Measurements from ENCODE around the gene CCDC102B. TPM values are rescaled to one million over a fixed set of nuclear protein-coding genes. Genes with fewer than 3 reads are reported as not detected.
"Not testable (repeated sequence)": the region's sequence is repeated elsewhere in the genome, so short reads cannot be mapped to it uniquely, and the experiment has no call there.

Gene CCDC102B
- 4.9 TPM for total RNA-seq
- long read RNA-seq, partial matches to known transcripts, result 0 of 4 reads
- long read RNA-seq, other reads (novel, unspliced or antisense), result 4 of 4 reads

DNA sequence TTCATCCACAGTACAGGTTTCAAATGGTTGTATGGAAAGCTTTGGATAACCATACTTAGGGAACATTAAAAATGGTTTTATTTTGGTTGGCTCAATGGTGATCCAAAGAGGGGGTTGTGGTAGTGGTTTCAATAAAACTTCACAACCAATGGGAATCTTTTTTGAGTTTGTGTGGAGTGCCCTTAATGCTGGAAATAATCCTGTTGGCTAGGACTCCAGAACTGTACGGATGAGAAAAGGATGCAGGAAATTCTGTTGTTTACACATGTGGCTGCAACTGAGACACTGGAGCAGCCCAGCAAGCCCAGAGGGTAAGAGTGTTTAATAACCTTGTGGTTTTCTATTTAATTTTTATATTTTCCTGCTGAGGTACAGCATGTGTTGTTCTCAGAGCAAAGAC, at the start of gene CCDC102B:
Gene CCDC102B (plus strand): TSS at position 210 of the 400 bp plus-strand sequence. CDS start 38,684 bp downstream, outside the sequence.
- intact Hi-C loops (cut with micrococcal nuclease), result no loop called here
- DNase-seq (no peak), ATAC-seq (peak; percentile 82)

DNA sequence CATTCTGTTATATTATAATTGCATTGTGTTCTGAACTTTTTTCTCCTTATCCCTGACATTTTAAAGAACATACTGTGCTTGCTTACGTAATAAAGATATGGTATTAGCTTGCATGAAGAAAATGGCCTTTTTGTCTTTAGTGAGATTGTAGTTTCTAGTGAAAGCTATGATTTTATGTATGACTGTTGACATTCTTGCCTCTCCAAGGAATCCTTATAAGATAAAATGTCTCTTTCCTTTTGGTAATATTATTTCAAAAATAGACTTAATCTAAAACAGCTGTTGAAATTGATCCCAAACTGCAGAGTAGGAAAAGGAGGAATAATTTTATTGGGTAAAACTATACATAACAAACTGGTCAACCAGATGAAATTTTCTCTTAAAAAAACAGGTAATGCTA, 40.8 kb upstream of the CCDC102B start:
- intact Hi-C loops (cut with micrococcal nuclease), result no loop called here
- no peak for ATAC-seq
- DNase-seq, result no peak

DNA sequence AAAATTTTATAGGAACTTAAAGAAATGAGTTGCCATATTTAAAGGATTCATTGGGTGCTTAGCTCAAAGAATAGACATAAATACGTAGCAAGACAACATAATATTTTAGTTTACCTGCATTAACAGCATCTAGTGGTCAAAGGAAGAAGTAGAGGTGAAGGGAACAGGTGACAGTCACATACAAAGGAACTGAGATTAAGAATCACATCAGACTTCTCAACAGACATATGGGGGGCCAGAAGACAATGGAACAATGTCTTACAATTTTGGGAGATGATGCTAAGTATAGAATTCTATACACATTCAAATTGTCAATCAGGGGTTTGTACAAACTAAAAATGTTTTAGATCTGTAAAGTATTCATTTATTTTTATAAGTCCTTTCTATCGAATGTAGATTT, 38.6 kb upstream of the CCDC102B start:
- intact Hi-C loops (cut with micrococcal nuclease), result no loop called here
- ATAC-seq (no peak), DNase-seq (no peak)

DNA sequence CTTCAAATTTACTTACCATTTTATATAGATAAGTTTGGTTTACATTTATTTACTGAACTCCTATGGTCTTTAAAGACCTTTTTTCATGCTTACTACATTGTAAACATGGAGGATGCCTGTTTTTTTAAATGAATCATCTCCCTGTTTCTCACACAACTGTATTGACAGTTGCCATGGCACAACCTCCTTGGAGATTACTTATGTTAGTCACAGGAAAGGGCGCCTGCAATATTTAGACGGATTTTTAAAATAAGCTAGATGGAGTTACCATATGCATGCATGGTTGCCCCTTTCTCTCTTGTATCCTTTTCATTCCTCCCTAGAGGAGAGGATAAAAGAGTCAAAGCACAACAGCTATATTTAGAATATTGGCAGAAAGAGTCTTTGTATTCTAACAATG, 34.8 kb upstream of the CCDC102B start:
- DNase-seq (no peak), ATAC-seq (no peak)
- intact Hi-C loops (cut with micrococcal nuclease), result no loop called here

DNA sequence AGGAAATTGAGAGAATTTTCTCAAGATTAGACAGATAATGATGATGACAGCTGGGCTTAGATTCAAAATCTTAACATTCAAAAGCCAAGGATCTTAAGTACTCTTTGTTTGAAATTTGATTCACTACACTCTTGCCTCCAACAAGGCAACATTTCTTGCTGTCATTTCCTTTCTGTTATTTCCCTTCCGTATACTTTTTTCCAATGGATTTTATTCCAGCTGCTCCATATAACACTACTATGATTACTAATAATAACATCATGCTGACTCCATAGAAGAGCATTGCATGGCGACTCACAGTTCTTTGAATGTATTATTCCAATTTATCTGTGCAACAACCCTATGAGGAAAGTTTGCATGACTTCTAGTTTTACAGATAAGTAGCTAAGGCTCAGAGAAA, 33.9 kb upstream of the CCDC102B start:
- ATAC-seq (no peak), DNase-seq (no peak)
- intact Hi-C loops (cut with micrococcal nuclease), result no loop called here

DNA sequence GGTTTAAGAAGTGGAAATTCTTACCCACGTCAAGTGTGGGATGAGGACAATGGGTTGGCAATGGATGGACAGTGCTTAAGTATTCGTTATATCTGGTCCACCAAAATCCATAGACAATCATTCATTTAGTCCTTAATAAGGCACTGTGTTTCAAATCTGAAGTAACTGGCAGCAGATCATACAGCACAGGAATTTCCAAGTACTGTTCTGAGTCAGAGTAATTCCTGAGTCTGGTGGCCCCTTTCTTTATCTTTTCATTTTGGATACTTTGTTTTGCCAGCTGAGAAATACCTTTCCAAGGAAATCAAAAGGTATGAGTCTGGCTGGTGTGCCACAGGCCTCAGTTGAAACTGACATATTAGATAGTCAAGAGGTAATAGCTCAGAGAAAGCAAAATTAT, 31.4 kb upstream of the CCDC102B start:
- ATAC-seq (no peak), DNase-seq (no peak)
- intact Hi-C loops (cut with micrococcal nuclease), result no loop called here

DNA sequence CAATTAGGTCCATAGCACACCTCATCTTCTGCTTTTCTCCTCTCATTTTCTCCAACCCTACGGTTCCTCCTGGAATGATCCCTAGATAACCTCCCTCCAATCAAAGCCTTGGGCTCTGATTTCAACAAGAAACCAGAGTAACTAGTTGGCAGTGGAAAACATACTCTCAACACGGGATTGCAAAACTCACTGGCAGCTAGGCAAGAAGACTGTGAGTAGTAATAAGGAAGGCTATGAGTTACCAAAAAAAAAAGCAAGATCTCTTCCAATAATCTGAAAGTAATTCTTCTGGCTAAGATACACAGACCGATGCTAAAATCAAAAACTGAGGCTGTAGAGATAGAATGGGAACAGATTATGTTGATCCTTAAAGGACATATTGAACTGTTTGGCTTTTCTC, 28.4 kb upstream of the CCDC102B start:
- intact Hi-C loops (cut with micrococcal nuclease), result no loop called here
- DNase-seq, result peak; percentile 23

DNA sequence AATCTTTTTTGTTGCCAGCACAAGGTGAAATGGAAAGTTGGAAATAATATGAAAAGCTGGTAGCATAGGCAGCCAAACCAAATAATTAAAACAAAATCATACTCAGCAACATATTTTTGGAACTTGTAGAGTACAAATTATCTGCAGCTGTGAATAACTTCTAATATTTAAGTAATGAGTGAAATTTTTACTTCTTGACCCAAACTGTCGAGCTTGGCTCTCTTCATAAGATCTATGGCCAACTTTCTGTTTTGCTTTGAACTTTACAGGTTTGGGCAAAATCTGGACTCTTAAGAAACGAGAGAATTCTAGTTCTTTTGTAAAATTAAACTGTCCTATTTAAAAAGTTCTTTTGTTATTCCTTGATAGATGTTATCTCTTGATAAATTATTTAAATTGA, 25.6 kb upstream of the CCDC102B start:
- DNase-seq, result no peak
- intact Hi-C loops (cut with micrococcal nuclease), result no loop called here
- ATAC-seq, result peak; percentile 38

More for the DNA sequence above, 28.4 kb upstream of the CCDC102B start:
- ATAC-seq, result peak; percentile 86

DNA sequence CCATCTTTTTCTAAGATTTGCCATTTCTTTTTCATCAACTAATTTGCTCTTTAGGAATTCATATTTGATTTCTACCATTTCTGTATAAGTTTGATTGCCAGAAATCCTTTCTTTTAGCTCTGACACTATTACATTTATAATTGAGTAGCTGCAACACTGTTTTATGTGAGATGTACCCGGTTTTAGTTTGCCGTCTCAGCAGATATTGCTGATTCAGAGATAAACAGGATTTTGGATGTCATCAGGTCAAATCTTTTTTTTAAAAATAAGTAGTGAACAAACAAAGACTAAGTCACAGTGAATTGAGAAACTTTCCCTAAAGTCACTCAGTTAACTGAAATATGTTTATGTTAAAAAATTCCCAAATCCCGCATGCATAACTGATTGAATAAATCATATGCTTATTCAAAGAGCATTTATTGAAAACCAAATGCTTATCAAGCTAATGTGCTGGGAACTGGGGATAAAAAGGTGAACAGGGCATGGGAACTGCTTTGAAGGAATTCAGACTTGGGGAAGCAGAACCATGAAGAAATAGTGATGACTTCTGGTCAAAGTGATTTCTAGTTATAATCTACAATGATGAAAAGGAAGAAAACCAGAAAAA, 19.5 kb upstream of the CCDC102B start:
- no peak for ATAC-seq
- DNase-seq, result no peak
- intact Hi-C loops (cut with micrococcal nuclease), result no loop called here

DNA sequence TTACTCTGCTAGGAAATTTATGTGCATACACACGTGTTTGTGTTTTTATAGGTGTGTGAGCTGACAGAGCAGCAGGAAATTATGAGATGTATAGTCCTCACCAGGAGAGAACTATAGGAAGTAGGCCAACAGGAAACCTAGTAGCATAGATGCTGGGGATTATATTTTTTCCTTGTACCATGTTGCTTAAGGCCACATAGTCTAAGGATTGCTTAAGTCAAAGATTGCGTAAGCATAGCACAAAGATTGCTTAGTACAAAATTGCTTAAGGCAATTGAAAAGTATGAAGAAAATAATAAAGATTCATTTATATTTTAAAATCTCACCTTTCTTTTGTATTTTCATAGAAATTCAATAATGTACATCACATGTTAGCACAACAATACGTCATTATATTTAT, 18.7 kb upstream of the CCDC102B start:
- intact Hi-C loops (cut with micrococcal nuclease), result no loop called here
- no peak for DNase-seq
- ATAC-seq, result no peak

DNA sequence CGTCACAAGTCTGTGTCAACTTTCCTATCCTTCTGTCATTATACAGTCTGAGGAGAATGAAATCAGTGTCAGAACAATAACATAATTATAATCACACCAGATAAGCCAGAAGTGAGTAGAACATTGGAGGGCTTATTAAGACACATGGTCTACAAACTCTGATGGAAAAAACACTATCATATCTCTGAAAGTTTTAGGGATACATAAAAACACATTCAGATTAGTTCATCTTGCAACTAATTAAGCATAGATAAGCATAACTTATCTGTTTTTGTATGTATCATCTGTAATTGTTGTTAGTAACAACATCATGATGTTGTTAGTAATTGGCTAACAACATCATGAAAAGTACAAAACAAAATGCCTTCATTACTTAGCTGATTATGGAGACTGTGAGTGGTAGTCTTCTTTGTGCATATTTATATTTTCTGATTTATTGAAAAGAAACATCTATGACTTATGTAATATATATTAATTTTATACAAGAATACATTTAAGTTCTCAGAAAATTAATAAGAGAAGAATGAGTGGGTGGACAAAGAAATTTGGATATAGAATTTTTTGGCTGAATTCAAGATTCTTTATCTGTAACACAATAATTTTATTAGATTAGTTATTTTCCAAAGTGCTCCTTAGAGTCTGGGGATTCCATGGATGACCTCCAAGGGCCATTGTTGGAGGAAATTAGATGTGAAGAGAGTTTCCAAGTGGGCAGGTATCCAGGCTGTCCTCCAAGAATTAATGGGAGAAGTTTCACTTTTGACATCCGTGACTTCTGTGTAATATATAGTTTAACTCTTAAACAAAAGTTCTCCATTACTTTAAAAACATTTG, 16.9 kb upstream of the CCDC102B start:
- no peak for DNase-seq
- intact Hi-C loops (cut with micrococcal nuclease), result no loop called here
- no peak for ATAC-seq

DNA sequence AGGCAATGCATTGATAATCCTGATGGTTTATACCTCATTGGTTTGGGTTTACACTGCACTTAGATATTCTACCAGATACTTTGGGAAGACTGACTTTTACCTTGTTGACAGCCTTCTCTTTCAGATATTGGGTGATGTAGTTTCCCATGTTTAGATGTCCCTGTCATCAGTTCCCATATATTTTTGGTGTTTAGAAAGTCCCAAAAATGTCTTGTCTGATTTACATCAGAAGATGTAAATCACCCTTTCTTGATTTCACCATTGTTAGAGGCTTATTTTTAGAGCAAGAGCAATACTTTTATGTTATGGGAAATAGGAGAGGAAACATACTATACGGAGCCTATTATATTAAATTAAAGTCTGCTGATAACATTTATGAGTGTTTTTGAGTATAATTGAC, 14.4 kb upstream of the CCDC102B start:
- DNase-seq (no peak), ATAC-seq (no peak)
- intact Hi-C loops (cut with micrococcal nuclease), result no loop called here

DNA sequence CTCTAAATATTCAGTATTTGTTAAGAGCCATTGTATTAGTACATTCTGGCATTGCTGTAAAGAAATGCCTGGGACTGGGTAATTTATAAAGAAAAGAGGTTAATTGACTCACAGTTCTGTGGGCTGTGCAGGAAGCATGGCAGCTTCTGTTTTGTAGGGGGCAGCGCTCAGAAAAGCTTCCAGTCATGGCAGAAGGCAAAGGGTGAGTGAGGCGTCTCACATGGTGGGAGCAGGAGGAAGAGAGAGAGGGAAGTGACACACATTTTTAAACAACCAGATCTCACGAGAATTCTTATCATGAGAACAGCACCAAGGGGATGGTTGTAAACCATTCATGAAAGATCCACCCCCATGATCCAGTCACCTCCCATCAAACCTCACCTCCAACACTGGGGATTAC, 13.8 kb upstream of the CCDC102B start:
- ATAC-seq (no peak), DNase-seq (no peak)
- intact Hi-C loops (cut with micrococcal nuclease), result no loop called here

DNA sequence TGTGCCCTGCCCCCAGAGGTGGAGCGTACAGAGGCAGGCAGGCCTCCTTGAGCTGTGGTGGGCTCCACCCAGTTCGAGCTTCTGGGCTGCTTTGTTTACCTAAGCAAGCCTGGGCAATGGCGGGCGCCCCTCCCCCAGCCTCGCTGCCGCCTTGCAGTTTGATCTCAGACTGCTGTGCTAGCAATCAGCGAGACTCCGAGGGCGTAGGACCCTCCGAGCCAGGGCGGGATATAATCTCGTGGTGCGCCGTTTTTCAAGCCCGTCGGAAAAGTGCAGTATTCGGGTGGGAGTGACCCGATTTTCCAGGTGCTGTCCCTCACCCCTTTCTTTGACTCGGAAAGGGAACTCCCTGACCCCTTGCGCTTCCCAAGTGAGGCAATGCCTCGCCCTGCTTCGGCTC, 7.6 kb upstream of the CCDC102B start:
- ATAC-seq; DNase-seq; intact Hi-C loops (cut with micrococcal nuclease): not testable (repeated sequence)

DNA sequence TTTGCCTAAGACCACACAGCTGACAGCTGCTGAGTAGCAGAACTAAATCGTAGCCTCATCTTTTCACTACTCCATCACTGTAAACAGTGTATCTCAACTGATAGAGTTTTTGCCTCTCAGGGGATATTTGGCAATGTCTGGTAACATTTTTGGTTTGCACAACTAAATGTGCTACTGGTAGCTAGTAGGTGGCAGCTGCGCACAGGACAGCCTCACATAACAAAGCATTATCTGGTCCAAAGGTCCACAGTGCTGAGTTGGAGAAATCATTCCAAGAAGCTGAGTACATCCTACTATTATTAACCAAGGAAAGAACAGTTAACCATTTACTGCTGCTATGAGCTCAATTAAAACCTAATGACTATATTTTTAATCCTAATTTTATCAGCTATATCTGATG, 6.1 kb upstream of the CCDC102B start:
- ATAC-seq (peak; percentile 57), DNase-seq (peak; percentile 30)
- intact Hi-C loops (cut with micrococcal nuclease), result no loop called here

DNA sequence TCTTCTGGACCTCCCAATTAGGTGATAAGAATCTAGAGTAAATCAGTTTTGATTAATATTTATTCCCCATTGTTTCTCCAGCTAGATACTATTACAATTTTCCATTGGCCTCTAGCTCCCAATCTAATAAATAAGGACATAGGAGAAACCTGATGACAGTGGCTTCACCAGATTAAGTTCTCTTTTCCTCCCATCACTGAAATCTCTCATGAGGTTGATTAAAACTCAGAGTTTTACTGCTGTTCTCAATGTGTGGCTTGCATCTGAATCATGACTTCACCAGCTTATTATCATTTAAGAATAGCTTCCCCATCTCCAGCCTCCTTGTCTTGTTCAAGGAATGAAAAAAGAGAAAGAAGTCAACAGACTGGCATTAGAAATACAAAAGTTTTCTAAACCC, 3.9 kb upstream of the CCDC102B start:
- intact Hi-C loops (cut with micrococcal nuclease), result no loop called here
- DNase-seq (no peak), ATAC-seq (no peak)

DNA sequence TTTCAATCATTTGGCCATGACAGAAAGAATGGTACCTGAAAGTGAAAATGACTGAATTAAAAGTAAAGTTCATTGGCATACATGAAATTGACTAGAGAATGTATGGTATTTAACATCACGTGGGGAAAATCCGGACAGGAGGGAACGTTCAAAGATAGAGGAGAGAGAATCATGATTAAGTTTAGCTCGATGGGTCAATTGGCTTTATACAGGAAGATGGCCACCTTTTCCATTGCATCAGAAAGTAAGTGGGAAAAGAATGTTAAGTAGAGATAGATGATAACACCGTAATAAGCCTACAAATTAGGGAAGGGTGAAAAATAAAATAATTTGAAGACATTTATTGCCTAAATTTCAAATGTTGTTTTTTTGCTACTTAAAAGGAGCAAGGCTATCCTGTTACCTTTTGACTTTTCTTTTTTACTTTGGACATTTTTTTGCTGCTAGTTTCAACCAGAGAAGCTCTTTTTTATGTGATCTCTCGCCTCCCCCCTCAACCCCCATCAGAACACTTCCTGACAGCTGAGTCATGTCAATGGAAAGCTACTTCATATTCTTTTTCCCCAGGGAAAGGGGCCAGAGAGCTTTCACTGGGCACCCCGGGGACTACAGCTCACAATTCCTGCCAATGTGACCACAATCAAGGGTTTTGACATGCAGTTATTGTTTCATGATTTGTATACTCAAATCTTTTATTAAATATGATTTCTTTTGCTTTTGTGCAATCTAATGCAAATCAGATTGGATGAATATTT, 767 bp upstream of the CCDC102B start:
- DNase-seq, result peak; percentile 43
- peak; percentile 87 for ATAC-seq

DNA sequence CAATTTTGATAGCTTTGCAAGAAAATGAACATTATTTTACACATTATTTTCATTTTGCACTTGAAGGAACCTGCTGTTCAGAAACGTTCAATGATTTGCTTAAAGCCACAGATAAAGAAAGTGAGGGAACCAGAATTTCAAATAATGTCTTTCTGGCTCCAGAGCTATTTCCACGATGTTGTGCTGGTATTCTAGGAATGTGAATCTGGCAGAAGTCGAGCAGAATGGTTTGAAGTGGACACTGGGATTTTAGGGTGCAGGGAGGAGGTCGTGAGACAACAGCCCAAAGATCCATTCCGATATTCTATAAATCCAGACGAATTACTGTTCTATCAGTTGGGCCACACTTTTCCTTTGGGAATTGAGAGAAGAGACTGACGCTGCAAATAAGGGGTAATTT, 2.2 kb downstream of the CCDC102B start:
- ATAC-seq (no peak), DNase-seq (no peak)
- intact Hi-C loops (cut with micrococcal nuclease), result no loop called here

More for the DNA sequence above, 767 bp upstream of the CCDC102B start:
- intact Hi-C loops (cut with micrococcal nuclease), result no loop called here

DNA sequence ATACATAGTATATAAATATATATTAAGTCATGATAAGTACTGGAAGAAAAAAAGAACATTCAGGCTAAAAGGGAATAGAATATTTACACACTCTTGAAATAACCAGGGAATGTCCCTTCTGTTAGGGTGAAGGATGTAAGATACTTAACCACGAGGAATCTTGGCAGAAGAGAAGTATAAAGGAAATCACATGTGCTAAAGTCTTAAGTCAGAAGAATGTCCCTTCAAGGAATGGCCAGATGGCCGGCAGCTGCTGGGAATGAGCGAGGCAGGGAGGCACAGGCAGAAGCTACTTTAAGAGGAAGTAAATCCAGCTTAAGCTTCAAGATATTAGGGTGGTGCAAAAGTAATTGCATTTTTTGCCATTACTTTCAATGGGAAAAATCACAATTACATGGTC, 5.5 kb downstream of the CCDC102B start:
- ATAC-seq (peak; percentile 99), DNase-seq (peak; percentile 87)
- intact Hi-C loops (cut with micrococcal nuclease), result no loop called here

DNA sequence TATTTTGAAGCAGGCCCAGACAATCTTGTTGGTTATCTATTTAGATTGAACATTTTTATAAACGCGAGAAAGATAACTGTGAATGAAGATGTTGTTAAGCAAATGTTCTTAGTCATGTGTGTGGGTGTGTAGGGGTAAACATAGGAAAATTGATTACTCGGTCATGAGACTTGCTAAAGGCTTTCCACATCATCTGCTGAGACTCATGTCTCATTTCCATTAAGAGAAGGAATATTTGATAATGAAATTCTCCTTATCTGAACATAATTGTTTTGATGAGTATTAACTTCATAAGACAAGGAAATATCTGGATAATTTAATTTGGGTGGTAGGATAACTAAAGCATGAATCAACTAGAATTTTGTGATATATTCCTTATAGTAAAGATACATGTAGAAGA, 19.7 kb downstream of the CCDC102B start:
- DNase-seq, result no peak
- ATAC-seq, result no peak
- intact Hi-C loops (cut with micrococcal nuclease), result no loop called here
